GM19193 (cell line): ENCODE measurements around the gene GJA3.

Source experiments
- POLR2A ChIP-seq: IDR thresholded peaks from 4 replicates; pipeline ENCODE4 v1.6.1; 2011; ENCODE audit not compliant: insufficient read depth, insufficient read length; ENCODE audit errors: extremely low read depth

Gene GJA3

GRCh38 chr13:20105161-20105689 is 55.6 kb downstream of the GJA3 start:
- no peak for TF ChIP-seq POLR2A

GRCh38 chr13:20102525-20103180 is 58.2 kb downstream of the GJA3 start:
- TF ChIP-seq POLR2A: no peak

- TF ChIP-seq POLR2A: no peak
Measured at GRCh38 chr13:20101467-20102316, 59.2 kb downstream of the GJA3 start.

GRCh38 chr13:20099319-20099718 is 61.5 kb downstream of the GJA3 start:
- no peak for TF ChIP-seq POLR2A

GRCh38 chr13:20093951-20094350 is 66.9 kb downstream of the GJA3 start:
- no peak for TF ChIP-seq POLR2A

- no peak for TF ChIP-seq POLR2A
Measured at GRCh38 chr13:20090349-20090748, 70.5 kb downstream of the GJA3 start.
